Adrenal gland (tissue), 19 donors: ENCODE results near the gene AGR2. TPM values are rescaled to one million over a fixed set of nuclear protein-coding genes. Genes with fewer than 3 reads are reported as not detected.
"Not testable (repeated sequence)": the region's sequence is repeated elsewhere in the genome, so short reads cannot be mapped to it uniquely, and the experiment has no call there.

Experiments
- DNase-seq, 7 donors: peaks; one replicate each; pipeline ENCODE4 v3.0.0-alpha.2; 2019 to 2020
- H3K27ac ChIP-seq, 5 donors: fragments of 200-600 bp; sonication (generic) in 4 of 5; 1 replicate in 3 of 5; 2 replicates in 2 of 5; pipeline versions ENCODE4 v1.5.1 to v1.8.0; 2016 to 2020; ENCODE audit warnings: mild to moderate bottlenecking in 1 of 5
- H3K27me3 ChIP-seq: fragments of 200-600 bp; 2 replicates; pipeline ENCODE4 v1.8.0; 2021
- H3K36me3 ChIP-seq, 2 donors: fragments of 200-600 bp; replicated peaks in 1 of 2; 1 replicate in 1 of 2; 2 replicates in 1 of 2; pipeline versions ENCODE4 v1.5.1 to v1.8.0; 2018 to 2022
- H3K4me1 ChIP-seq, 2 donors: fragments of 200-600 bp; replicated peaks in 1 of 2; 1 replicate in 1 of 2; 2 replicates in 1 of 2; pipeline versions ENCODE4 v1.5.1 to v1.8.0; 2018 to 2021
- H3K4me3 ChIP-seq, 4 donors: fragments of 200-600 bp; sonication (generic) in 3 of 4; one replicate each; pipeline ENCODE4 v1.5.1; 2016 to 2018
- H3K9me3 ChIP-seq, 3 donors: fragments of 200-600 bp; sonication (generic) in 1 of 3; replicated peaks in 1 of 3; 1 replicate in 2 of 3; 2 replicates in 1 of 3; pipeline versions ENCODE4 v1.5.1 to v1.8.0; 2016 to 2021
- CTCF ChIP-seq, 6 experiments: fragments of 450-650 bp in 4 of 6; fragments of 200-600 bp in 2 of 6; sonication (generic) in 1 of 6; IDR thresholded peaks; 1 replicate in 5 of 6; 2 replicates in 1 of 6; pipeline versions ENCODE4 v1.5.1 to v1.8.0; 2016 to 2021; ENCODE audit warnings: antibody characterized with exemption in 6 of 6, mild to moderate bottlenecking in 2 of 6, moderate library complexity in 1 of 6
- POLR2A ChIP-seq, 2 donors: fragments of 450-650 bp; IDR thresholded peaks; one replicate each; pipeline ENCODE4 v1.6.1; 2017; ENCODE audit warnings: antibody characterized with exemption in 2 of 2, mild to moderate bottlenecking in 2 of 2, moderate library complexity in 1 of 2
- WGBS, 4 donors: extraction: QIAGEN DNeasy Blood & Tissue Kit in 2 of 4; methylation state at CpG; one replicate each; pipeline versions ENCODE4 v1.1.5 to v1.1.7; 2013 to 2017; 5-methylcytosine and 5-hydroxymethylcytosine counted together
- intact Hi-C, 2 donors: fragments of 100-400 bp; cut with DNase I; formaldehyde crosslinking; loops; one replicate each; pipeline versions ENCODE4 v1.14.1 to v1.15.0; 2022 to 2023
- long read RNA-seq, 10 donors: library from polyadenylated mRNA in 3 of 10; unstranded in 2 of 10; stranded (forward) in 1 of 10; transcript quantifications; one replicate each; pipeline ENCODE4 v2.0.0 and lab custom pipeline, GENCODE V29; 2021 to 2026
- polyA plus RNA-seq, 3 donors: library from polyadenylated mRNA; stranded (reverse); fragments of 200-250 nt in 2 of 3; fragments of 350-450 nt in 1 of 3; fragmentation: Illumina TruSeq in 1 of 3; extraction: RNeasy Lipid Tissue Mini Kit (QIAGEN cat#74804) in 1 of 3; gene quantifications; one replicate each; pipeline ENCODE4 v1.2.3, GENCODE V29; 2013 to 2014
- total RNA-seq, 9 donors: library from RNA; depleted of rRNA in 4 of 9; stranded (reverse); fragments of >200 nt in 4 of 9; fragments of 120-200 nt in 1 of 9; fragmentation: NEBNext Ultra II Directional in 1 of 9; extraction: Animal tissue kit (Norgen Biotek cat#: 25700) in 1 of 9; gene quantifications; one replicate each; pipeline versions ENCODE4 v1.1.0 to v1.2.4, GENCODE V29; 2013 to 2023
- donor health status: healthy with polysubstance abuse.
- donor health status: Bipolar disorder and iron deficiency.
- donor health status: DM: yes; HTN: yes; CAD: no.
- donor health status: DM: no; HTN: no; CAD: no.
- donor health status: DM: no; HTN: no; CAD: no.
- donor health status: DM: yes; HTN: yes; CAD: no.

AGR2 gene
- 1 to 10 TPM in 3 of 9 donors, not detected in 6; 1.3 to 4.3 (median 1.4) TPM for total RNA-seq
- under 1 TPM in 2 of 3 donors, not detected in 1; 0.13 to 0.56 TPM for polyA plus RNA-seq
- long read RNA-seq, donor 1: 0 reads
- long read RNA-seq, donor 2, partial matches to known transcripts: 0 of 2 reads
- long read RNA-seq, donor 2, other reads (novel, unspliced or antisense): 0 of 2 reads
- long read RNA-seq, donor 3: 0 reads
- long read RNA-seq, donor 4: 0 reads
- long read RNA-seq, donor 5: 0 reads
- long read RNA-seq, donor 6: 0 reads
- long read RNA-seq, donor 7: 0 reads
- long read RNA-seq, donor 8, partial matches to known transcripts: 0 of 1 reads
- long read RNA-seq, donor 8, other reads (novel, unspliced or antisense): 0 of 1 reads
- long read RNA-seq, donor 9, partial matches to known transcripts: 0 of 1 reads
- long read RNA-seq, donor 9, other reads (novel, unspliced or antisense): 0 of 1 reads
- long read RNA-seq, donor 10: 0 reads

DNA sequence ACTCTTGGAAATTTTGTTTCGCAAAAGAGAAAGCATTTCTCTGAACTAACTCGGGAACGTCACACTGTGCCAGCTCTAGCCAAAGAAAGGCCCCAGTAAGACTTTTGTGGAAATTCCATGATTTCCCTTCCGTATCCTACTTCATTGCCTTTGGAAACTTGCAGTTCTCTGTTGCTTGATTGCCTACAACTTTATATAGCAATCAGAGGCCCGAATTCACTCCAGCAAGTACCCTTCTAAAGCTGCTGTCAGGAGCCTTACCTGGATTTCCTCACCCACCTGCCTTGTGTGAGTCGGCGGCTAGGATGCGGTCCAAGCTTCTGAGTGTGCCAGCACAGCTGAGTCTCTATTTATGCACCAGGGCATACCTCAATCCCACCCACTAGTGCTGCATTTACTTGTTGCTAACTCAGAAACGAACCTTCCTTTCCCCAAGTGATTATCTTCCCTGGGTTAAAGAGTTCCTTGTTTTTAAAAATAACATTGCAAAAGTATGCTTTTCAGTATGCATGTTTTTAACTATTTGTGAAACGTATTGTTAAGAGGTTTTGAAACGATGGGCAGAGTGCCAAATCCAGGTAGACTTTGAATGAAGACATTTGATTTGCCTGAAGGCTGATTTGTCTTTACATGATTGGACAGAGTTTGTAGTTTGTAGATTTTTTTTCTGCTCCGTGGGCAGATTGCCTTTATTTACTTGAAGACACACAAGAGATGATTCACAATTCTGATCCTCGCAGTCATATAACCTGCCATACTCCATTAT, at the start of gene AGR2:
AGR2 (minus strand) TSS at position 326 of the 766 bp plus-strand sequence. CDS start 3,203 bp downstream, outside the sequence.
- no peak for DNase-seq
- Histone ChIP-seq H3K4me1 (no peaks in the 10 kb centered on the region), H3K9me3 (no peaks in the 10 kb centered on the region), H3K27ac (no peak within 1 kb of the TSS), H3K27me3 (no peaks in the 10 kb centered on the region), H3K36me3 (no peaks in the 10 kb centered on the region), H3K4me3 (no peak within 1 kb of the TSS)
- TF ChIP-seq CTCF (IDR thresholded peaks at IDR 0.05) (no peak), POLR2A (IDR thresholded peaks at IDR 0.05) (no peak)
- intact Hi-C loops: loop anchor here (10.0 kb wide), 1 partner anchor 110 kb away; no protein-coding TSS in a partner anchor
- 80 to 88% (median 83%) methylated on average over 13 of the region's 13 CpGs for WGBS, 4 donors

DNA sequence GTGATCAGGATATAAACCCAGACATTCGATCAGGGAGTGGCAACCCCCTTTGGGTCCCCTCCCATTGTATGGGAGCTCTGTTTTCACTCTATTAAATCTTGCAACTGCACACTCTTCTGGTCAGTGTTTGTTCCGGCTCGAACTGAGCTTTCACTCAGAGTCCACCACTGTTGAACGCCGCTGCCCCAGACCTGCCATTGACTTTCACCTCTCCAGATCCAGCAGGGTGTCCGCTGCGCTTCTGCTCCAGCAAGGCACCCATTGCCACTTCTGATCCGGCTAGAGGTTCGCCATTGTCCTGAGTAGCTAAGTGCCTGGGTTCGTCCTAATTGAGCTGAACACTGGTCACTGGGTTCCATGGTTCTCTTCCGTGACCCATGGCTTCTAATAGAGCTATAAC, 48.4 kb upstream of the AGR2 start:
- H3K4me3 ChIP-seq, intact Hi-C loops, H3K27ac ChIP-seq, H3K4me1 ChIP-seq, H3K36me3 ChIP-seq, DNase-seq, H3K9me3 ChIP-seq, H3K27me3 ChIP-seq: not testable (repeated sequence)
- WGBS, 4 donors: 85 to 96% (median 91%) methylated on average over 5 to 11 of the region's 11 CpGs

DNA sequence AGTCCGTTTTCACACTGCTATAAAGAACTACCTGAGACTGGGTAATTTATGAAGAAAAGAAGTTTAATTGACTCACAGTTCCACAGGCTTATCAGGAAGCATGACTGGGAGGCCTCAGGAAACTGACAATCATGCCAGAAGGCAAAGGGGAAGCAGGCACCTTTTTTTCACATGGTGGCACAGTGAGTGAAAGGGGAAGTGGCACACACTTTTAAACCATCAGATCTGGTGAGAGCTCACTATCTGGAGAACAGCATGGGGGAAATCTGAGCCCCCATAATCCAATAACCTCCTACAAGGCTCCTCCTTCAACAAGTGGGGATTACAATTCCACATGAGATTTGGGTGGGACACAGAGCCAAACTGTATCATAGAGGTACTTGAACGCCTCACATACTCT, 47.0 kb upstream of the AGR2 start:
- Histone ChIP-seq H3K36me3 (no peaks in the 10 kb centered on the region), H3K4me1 (no peaks in the 10 kb centered on the region), H3K4me3 (no peak overlapping the region), H3K27ac (no peak overlapping the region), H3K27me3 (no peaks in the 10 kb centered on the region), H3K9me3 (no peaks in the 10 kb centered on the region)
- intact Hi-C loops: no loop called here
- peak in 1 of 7 donors; percentile 17 for DNase-seq
- WGBS, 4 donors: 33 to 45% (median 42%) methylated on average over 2 of the region's 2 CpGs
- no peak for TF ChIP-seq POLR2A (IDR thresholded peaks at IDR 0.05)
- no peak for TF ChIP-seq CTCF (IDR thresholded peaks at IDR 0.05)

DNA sequence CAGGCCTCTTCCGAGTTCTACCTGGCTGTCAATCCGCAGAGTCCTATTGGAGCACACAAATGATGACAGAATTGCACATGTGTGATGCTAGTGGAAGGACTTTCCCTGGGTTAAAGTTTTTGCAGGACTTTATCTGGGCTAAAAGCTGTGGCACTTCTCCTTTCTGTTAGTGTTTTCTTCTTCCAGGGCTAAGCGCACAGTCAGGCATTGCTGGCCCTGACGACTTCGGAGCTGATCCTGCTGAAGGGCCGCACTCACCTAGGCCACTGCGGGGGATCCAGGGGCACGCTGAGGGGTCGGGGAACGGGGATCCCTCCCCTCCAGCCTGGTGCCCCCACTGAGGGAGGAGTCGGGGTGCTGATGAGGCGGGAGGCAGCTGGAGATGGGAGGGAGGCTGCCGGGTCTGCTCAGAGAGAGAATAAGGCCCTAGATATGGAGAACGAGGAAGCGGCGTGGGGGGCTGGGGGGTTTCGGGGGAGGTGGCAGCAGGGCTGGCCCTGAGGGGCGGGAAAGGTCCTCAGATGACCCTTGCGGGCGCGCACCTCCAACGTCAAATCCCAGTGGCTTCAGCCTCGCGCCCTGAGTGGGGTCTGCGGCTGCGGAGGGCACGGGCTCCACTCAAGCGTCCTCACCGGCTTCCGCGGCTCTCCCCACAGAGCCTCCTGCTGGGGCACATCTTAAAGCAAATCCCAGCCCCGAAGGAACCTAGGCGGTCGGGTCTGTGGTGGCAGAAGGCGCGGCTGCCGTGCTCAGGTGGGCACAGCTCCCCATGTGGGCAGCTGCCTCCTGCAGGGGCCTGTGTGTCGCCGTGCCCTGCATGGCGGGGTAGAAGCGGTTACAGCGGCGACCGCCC, 46.0 kb upstream of the AGR2 start:
- WGBS, 4 donors: 75 to 84% (median 76%) methylated on average over 29 to 44 of the region's 44 CpGs
- intact Hi-C loops: no loop called here
- no peak overlapping the region for H3K4me3 ChIP-seq

More for the DNA sequence above, 46.0 kb upstream of the AGR2 start:
- no peak for TF ChIP-seq CTCF (IDR thresholded peaks at IDR 0.05)
- no peak for TF ChIP-seq POLR2A (IDR thresholded peaks at IDR 0.05)
- Histone ChIP-seq H3K27ac (peak overlapping the region in 1 of 5 donors; percentile 5), H3K4me1 (no peaks in the 10 kb centered on the region), H3K27me3 (no peaks in the 10 kb centered on the region), H3K36me3 (no peaks in the 10 kb centered on the region), H3K9me3 (no peaks in the 10 kb centered on the region)
- no peak for DNase-seq
